A549 (cell line): ENCODE data around the gene HOXB3.

Experiments
- BCL3 ChIP-seq: fragments of >200 bp; sonication (Bioruptor Twin); formaldehyde crosslinking; IDR thresholded peaks from 3 replicates; pipeline ENCODE4 v1.6.1; 2016
- CTCF ChIP-seq: fragments of >200 bp; sonication (Bioruptor Twin); formaldehyde crosslinking; IDR thresholded peaks from 3 replicates; pipeline ENCODE4 v1.5.1; 2016
- EHMT2 ChIP-seq: fragments of 200-600 bp; sonication (generic); IDR thresholded peaks from 2 replicates; pipeline ENCODE4 v1.6.1; 2016; ENCODE audit warnings: antibody characterized with exemption, low read depth, mild to moderate bottlenecking, moderate library complexity
- HMGXB4 ChIP-seq: fragments of 250-450 bp; sonication (Bioruptor Pico); IDR thresholded peaks from 2 replicates; pipeline ENCODE4 v1.5.0; 2021; ENCODE audit warnings: mild to moderate bottlenecking, moderate library complexity, borderline replicate concordance
- JUNB ChIP-seq: fragments of >200 bp; sonication (Bioruptor Twin); formaldehyde crosslinking; IDR thresholded peaks from 2 replicates; pipeline ENCODE4 v1.6.1; 2016
- MAFK ChIP-seq: fragments of 450-650 bp; IDR thresholded peaks from 2 replicates; pipeline ENCODE4 v1.6.1; 2014; ENCODE audit not compliant: partially characterized antibody
- POLR2AphosphoS2 ChIP-seq: conservative IDR thresholded peaks from 2 replicates; pipeline ENCODE4 v1.6.1; 2012; ENCODE audit warnings: low read length, improper control_type of control experiment, inconsistent platforms
- RFX5 ChIP-seq: fragments of 450-650 bp; IDR thresholded peaks from 2 replicates; pipeline ENCODE4 v1.7.1; 2014; ENCODE audit warnings: antibody characterized with exemption, mild to moderate bottlenecking, moderate library complexity
- SMC3 ChIP-seq: fragments of >200 bp; sonication (Bioruptor Twin); formaldehyde crosslinking; IDR thresholded peaks from 3 replicates; pipeline ENCODE4 v1.6.1; 2018; ENCODE audit warnings: inconsistent platforms

- no peak for TF ChIP-seq RFX5
- TF ChIP-seq HMGXB4 (CRISPR knock-in tag), result no peak
- TF ChIP-seq MAFK, result no peak
- TF ChIP-seq SMC3, result no peak
- TF ChIP-seq BCL3, result no peak
- TF ChIP-seq EHMT2, result no peak
- TF ChIP-seq CTCF, result no peak
- TF ChIP-seq POLR2AphosphoS2, result no peak
- TF ChIP-seq JUNB, result no peak
Observed at GRCh38 chr17:48499248-48499647, 90.8 kb downstream of the HOXB3 start.
